ENCODE results near the gene PIK3R5.
"Not testable (repeated sequence)": the region's sequence is repeated elsewhere in the genome, so short reads cannot be mapped to it uniquely, and the experiment has no call there.

The PIK3R5 gene

DNA sequence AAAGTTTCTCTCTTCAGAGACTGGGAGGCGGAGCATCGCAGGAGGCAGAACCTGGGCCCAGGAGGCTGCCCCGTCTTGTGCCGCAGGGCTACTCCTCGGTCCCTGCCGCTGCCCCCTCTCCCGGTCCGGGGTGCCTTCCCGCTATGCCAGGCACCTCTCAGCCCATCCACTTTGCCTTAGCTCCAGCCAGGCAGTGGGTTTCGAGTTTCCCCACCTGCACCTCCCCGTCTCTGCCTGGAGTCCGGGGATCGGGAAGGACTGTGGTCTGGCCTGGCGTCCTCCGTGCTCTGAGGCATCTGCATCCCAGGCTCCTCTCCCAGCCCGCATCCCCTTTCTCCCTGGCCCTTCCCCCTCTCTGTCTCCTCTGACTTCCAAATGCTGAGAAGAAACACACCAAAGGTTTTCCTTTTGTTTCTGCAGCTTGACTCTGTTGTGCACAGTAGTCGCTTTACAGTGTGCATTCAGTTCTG lies 71.3 kb downstream of the PIK3R5 start:
- DNase-seq, result no peak

DNA sequence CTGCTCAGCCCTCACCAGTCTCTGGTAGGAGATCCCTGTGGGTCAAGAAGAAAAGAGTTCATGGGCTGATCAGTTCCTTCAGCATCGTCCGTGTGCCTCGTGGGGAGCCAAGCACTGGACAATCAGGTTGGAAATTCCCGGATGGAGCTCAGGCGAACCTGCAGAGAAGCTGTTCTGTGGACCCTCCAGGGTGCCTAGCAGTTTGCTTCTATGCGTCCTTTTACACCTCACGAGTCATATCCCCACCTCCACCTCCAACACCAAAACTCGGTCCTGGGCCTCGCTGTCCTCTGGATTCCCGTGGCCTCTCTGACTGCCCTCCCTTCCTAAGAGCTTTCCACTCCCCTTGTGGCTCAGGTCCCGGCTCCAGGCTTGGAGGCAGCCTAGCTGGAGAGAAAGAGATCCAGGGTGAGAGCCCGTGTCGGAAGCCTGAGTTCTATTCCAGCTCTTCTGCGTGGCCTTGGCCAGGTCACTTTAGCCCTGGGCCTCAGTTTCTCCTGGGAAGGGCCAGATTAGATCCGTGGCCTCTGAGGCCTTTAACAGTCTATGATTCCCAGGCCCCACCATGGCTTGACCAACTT lies 71.8 kb downstream of the PIK3R5 start:
- DNase-seq, result no peak

DNA sequence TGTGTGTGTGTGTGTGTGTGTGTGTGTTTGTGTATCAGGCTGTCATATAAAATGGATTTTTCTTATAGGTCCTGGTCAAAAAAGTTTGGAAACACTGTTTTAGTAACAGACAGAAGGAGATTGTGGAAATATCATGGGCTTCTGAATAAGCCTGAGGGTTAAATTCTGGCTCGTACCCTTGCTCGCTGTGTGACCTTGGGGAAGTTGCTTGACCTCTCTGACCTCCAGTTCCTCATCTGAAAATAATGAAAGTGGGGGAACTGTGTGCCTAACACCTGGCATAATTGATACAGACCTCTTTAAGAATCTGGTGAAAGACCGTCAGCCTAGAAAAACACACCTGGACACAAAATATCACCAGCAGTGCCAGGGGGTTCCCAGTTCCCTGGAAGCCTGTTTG lies 72.4 kb downstream of the PIK3R5 start:
- DNase-seq, result no peak

DNA sequence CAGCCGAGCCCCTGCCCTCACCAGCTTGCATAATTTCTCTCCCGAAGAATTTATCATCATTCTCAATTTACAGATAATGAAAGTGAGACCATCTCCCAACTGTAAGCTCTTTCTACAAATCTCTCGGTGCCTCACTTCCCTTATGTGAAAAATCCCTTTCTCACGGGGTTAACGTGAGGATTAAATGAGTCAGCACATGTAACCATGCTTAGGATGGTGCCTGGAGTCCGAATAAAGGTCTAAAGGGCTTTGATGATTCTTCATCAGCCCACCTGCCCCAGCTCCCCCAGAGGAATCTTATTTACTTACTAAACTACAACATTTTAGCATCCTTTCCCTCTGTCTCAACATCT lies 73.2 kb downstream of the PIK3R5 start:
- DNase-seq, result no peak

DNA sequence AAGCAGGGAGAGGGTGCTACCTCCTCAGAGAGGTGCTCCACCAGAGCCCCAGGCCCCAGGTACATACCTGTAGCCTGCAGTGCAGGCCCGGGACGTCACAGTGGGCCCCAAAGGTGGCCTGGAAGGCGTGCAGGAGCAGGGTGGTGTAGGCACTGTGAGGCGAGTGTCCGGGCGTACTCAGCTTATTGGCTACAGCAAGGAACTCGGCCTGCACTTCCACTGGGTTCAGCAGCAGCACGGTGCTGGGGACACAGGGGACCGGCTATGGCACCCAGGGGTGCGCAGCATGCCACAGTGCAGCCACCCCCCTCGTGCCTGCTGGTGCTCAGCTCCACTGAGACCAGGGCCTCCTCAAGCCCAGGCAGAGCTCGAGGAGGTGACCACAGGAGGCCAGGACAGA lies 74.8 kb downstream of the PIK3R5 start:
- DNase-seq, result no peak

DNA sequence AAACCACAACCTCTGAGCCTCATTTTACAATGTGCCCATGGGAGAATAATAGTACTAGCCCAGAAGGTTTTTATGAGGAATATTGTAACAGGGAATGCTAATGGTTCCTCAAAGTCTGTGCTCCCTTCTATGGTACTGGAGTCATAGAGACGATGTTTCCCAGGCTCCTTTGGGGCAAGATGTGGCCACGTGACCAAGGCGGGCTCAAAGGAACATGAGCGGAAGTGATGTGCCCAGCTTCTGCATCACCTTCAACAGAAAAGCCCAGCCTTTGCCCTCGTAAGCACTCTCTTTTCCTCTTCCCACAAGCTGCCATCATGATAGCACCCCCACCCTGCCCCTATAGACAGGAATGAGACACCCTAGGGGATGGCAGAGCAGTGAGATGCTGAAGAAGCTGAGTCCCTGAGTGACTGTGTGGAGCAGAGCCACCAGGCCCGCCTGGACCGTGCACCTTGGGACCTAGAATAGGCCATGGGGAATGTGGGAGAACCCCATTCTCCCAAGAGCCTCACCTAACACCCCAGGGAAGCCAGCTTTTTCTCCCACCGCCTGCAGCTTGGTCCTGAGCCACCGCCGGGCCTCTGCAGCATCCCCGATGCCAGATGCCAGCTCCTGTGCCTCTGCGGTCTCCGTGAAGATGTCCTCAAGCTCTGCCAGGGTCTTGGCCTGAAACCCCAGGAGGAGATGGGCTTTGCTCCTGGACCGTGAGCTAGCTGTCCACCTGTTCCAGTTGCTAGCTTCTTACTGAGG lies 75.9 kb downstream of the PIK3R5 start:
- DNase-seq, result no peak

DNA sequence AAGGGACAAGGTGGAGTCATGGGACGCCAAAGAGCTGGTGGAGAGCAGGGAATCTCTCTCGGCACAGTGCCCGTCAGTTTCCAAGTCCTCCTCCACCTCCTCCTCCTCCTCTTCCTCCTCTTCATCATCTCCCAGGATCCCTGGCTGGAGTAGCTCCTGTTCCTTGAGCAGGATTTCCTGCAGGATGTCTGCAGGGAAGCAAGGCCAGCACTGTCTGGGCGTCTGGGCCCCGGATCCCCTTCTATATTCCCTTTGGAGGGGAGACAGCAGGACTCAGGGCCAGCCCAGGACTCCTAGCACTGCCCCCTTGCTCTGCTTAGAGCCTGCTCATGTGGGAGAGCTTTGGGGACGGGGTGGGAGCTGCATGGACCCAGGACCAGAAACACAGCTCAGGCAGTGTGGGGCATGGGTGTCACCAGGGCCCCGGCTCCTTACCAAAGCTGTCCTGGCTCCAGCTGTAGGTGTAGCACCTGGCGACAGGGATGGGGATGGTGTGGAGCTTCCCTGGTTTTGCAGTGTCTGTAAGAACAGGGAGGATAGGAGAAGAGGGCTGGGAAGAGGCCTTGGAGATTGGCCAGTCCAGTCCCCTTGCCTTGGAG lies 76.7 kb downstream of the PIK3R5 start:
- DNase-seq, result no peak

DNA sequence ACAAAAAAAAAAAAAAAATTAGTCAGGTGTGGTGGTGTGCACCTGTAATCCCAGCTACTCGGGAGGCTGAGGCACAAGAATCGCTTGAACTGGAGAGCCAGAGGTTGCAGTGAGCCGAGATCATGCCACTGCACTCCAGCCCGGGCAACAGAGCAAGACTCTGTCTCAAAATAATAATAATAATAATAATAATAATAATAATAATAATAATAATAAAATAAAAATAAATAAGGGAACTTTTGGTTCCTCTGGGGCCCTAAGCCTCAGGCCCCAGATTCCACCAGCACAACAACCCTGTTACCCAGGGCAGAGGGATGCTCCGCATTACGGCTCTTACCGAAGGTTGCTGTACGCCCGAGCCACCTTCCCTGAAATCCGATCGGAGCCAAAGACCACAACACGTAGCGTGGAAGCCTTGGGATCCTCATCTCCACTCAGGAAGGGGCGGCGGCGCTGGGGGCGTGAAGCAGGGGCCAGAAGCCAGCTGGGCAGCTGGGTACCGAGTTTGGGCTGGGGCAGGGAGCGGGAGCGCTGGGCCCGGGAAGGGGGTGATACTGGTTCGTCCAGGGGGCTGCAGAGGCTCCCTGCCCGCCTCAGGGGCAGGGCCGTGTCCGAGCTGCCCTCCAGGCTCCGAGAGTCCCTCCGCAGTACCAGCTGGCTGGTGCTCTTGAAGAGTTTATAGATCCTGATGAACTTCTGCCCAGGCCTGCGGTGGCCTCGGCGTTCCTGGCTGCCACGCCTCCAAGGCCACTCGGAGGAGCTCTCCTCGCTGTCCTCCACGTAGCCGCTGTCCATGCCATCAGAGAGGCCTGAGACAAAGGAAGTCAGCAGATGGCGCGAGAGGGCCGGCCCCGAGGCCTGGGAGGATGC lies 77.4 kb downstream of the PIK3R5 start:
- DNase-seq, result no peak

DNA sequence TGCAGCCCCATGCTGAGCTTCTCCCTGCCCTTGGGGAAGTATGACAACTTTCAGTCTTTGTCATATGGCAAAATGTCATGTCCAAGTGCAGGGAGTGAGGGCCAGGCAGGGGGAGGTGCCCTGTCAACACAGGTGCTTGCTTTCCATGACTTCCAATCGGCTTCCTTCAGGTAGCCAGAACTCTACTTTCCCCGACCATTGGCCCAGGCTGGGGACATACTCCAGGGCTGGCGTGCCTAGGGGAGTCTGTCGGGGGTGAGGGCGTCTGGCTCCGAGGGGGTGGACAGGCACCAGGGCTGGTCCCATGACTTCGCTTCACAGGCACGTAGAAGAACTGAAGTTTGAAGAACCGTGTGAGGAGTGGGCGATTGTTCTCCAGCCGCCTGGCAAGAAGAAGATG lies 78.2 kb downstream of the PIK3R5 start:
- no peak for DNase-seq

DNA sequence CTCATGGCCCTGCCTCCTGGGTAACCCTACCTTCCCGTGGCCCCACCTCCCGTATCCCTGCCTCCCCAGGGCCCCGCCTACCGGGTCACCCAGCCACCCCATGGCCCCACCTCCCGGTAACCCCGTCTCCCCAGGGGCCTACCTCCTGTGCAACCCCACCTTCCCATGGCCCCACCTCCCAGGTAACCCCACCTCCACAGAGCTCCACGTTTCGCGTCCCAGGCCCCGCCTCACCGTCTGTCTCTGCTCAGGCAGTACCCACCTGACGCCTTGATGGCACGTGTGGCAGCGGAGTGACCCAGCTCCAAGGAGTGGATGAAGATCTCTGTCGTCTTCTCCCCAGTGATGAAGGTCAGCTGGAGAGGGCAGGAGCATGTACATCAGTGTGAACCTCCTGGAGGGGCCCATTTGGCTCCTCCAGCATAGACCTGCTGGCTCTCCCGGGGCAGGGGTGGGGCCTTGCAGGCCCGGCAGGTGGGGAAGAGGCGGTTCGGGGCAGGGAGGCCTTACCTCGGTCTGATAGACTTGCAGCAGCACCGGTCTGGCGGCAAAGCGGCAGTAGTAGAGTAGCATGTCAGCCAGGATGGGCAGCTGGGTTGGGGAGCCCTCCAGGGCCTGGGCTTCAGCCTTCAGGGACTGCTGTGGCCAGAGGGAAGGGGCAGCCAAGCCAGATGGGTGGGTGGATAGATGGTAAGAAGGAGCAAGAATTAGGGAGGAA lies 79.4 kb downstream of the PIK3R5 start:
- no peak for DNase-seq

DNA sequence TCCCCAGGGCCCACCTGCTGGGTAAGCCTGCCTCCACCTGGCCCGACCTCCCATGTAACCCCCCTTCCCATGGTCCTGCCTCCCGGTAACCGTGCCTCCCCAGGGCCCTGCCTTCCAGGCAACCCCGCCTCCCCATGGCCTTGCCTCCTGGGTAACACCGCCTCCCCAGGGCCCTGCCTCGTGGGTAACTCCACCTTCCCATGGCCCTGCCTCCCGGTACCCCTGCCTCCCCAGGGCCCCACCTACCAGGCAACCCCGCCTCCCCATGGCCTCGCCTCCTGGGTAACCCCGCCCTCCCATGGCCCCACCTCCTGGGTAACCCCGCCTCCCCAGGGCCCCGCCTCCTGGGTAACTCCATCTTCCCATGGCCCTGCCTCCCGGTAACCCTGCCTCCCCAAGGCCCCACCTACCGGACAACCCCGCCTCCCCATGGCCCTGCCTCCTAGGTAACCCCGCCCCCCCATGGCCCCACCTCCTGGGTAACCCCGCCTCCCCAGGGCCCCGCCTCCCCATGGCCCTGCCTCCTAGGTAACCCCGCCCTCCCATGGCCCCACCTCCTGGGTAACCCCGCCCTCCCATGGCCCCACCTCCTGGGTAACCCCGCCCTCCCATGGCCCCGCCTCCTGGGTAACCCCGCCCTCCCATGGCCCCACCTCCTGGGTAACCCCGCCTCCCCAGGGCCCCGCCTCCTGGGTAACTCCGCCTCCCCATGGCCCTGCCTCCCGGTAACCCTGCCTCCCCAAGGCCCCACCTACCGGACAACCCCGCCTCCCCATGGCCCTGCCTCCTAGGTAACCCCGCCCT lies 80.1 kb downstream of the PIK3R5 start:
- DNase-seq, result not testable (repeated sequence)

DNA sequence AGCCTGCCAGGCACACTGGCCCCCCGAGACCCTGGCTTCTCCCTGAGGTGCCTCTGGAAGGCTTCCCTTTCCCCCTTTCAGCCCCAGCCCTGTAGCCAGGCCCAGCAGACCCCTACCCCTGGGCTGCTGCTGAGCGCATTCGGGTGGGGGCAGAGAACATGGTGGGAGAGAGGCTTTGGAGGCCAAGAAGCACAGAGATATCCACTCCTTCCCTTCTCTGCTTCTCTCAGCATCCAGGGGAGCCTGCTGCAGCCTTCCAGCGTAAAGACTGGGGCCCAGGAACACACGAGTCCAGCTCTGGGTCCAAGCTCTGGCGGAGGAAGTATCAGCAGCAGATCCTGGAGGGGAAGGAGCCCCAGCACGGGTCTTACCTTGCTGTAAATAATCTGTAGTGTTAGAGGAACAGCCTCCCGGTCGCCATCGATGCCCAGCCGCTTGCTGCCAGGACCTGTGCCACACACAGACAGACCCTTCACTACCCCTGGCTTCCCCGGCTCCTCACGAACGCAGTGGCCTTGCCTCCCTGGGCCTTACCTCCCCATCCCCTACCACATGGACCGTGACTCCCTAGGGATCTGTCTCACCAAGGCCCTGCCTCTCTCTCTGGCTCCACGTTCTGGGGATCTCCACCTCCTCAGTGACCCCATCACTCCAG lies 81.0 kb downstream of the PIK3R5 start:
- no peak for DNase-seq

DNA sequence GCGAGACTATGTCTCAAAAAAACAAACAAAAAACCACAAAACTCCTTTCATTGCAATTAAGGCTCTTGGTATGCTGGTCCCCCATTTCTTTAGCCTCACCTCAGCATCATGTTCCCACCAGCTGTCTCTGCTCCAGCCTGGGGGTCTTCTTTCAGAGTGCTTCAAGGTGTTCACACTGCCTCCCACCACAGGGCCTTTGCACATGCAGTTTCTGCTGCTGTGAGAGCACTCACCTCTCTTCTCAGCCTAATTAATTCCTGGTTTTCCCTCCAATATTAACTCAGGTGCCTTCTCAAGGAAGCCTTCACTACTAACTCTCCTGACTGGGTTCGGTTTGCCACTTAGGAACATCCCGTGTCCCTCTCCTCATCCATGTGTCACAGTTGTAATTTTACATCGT lies 82.2 kb downstream of the PIK3R5 start:
- no peak for DNase-seq

DNA sequence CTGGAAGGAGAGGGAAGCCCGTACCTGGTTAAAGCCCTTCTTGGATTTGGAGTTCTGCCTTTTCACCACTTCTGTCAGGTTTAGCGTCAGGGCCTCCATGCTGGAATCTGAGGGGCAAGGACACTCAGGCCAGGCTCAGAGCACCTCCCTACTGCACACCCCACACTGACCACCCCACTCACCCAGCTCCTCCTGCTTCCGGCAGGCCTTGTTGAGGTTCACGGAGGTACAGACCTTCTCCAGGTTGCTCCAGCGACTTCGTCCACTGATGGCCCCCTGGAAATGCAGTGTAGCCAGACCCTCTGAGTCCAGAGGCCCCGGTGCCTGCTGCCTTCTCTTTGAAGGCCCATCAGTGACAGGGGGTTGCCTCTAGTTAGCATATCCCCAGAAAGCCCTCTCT lies 83.9 kb downstream of the PIK3R5 start:
- no peak for DNase-seq

DNA sequence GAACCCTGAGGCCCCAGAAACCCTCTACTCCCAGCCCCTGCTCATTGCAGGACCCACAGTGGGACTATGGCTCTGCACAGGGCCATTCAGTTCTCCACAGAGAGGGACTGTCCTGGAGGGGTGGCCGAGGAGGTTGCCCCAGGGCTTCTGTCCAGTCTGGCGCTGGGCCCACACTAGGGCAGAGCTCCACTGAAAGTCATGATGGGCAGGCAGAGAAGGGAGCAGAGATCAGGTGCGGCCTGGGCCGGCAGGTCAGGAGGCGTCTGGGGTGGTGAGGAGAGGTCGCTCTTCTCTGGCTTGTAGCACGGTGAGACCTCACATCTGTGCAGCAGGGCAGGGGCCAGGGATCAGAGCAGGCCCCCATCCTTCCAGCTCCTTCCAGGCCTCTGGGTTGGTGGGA lies 85.0 kb downstream of the PIK3R5 start:
- no peak for DNase-seq

DNA sequence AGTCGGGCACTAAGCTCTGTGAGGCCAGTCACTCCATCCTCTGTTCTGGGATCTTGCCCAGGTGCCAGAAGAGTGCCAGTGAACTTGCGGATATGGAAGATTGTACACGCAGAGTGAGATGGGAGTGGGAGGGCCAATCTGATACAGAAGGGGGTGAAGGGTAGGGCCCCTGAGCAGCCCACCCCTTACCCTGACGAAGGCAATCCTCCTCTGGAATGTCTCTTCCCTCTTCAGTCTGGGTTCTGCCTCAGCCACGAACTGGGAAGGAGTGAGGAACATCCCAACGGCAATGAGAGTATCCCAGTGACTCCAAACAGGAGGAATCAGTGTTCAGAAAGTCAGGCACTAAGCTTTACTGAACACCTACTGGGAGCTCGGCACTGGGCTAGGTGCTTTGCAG lies 86.1 kb downstream of the PIK3R5 start:
- no peak for DNase-seq

DNA sequence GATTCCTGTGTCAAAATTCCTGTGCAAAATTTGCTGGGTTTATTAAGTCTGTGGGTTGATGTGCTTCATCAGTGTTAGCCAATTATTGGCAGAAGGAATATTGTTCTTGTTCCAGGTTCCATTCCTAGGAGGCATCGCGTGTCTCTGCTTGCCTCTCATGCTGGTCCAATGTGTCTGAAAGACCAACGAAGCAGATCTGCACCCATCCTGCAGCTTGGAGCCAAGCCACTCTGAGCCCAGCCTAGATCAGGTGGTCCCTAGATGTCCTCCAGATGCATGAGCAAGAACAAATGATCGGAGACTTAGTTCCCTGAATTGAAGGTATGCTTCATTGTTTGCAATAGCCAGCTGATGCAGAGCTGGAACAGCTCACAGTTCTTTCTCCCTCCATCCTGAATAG lies 87.5 kb downstream of the PIK3R5 start:
- DNase-seq, result no peak

DNA sequence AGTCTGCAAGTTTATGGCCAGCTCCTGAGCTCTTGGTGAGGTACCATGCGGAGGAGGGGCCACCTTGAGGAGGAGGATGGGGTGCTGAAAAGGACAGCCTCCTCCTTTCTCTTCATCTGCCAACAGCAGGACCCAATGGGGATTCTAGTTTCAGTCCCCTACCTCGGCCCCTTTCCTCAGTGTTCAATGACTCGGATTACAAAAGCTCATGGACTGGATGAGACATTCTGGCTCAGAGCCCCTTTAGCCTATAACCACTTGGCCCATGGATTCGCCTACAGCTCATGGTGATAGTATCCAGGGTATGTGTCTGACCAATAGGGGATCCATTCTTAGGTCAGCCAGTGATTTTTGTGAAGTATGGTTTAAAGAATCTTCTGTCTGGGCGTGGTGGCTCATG lies 89.5 kb downstream of the PIK3R5 start:
- DNase-seq, result no peak

DNA sequence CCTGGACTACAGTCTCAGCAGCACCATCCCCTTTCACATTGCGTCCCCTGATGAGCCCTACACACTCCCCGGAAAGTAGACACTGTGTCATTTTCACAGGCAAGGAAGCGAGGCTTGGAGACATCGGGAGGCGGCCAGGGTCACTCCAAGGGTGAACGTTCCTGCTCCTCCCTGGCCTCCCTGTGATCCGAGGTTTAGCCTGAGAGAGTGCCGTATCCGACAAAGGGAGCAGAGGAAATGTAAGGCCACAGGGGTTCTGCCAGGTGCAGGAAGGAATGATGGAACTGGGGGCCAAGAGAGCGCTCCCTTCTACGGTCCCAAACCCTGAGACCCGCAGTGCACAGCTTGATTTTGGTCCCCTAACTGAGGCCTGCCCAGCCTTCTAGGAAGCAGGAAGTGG lies 90.1 kb downstream of the PIK3R5 start:
- DNase-seq, result no peak

DNA sequence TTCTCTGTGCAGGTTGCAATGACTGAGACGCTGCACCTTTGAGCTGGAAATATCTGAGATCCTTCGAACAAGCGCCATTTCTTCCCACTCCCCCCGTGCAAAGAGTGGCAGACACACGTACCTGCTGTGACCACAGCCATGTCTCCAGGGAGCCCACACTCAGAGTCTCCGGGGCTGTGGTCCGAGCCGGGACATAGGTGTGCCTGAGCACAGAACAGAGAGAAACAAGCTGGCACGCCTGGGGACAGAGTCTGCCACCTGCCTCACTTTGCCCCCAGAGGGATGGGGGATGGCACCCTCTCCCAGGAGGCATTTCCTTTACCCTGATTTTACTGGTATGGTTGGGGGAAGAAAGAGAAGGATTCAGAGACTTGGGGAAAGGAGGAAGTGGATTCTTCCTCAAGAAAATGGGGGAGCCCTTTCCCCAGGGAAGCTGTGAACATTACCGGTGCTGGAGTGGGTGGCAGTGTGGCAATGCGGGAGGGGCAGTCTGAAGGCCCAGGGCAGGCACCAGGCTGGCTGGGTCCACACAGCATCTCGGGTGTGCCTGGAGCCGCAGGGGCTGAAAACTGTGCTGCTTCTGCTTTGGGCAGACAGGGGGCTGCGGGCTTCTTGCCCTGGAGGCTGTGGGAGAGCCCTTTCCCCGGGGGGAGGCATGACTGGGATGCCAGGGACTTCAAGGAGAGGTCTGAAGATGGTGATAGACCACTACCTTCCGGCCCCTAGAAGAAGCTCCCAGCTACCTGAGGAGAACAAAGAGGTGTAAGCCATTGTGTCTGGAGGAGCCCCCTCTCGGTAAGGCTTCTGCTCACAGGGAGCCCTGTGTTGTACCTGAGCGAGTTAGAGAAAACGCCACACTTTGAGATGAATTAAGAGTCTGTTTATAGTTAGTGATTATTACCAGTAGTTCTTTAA lies 91.4 kb downstream of the PIK3R5 start:
- no peak for DNase-seq
